ENCODE results near the gene KHNYN. TPM values are rescaled to one million over a fixed set of nuclear protein-coding genes. Genes with fewer than 3 reads are reported as not detected.
A peak's percentile ranks its signal among the peaks of the same experiment; 100 is the strongest.

The KHNYN gene
- total and polyA plus RNA-seq, 2 of the 8 experiments (the other 6 are each of a cell fraction or from before 2014, with no cell fraction given), result 7.6 to 22.3 TPM

GRCh38 chr14:24430143-24430681, 458 bp downstream of the KHNYN start:
- Histone ChIP-seq H4K91ac (replicated peaks; ENCODE audit: insufficient read length, low read length) (no peak overlapping the region), H2BK20ac (ENCODE audit: low read length) (no peak overlapping the region), H3K23me2 (ENCODE audit: low read depth, low read length) (peaks cover 5% of the 10 kb centered on the region; the same call in 1 of the 2 replicates), H3K9ac (replicated peaks in 1 of 4; ENCODE audit: extremely low read depth in 1 of 4, low read depth in 3 of 4, low read length in 3 of 4) (peak overlapping the region; percentile 12 to 84 (median 29); a peak in 5 of 7 replicates), H3K23ac (ENCODE audit: insufficient read length) (no peak overlapping the region), H2BK15ac (ENCODE audit: low read length) (no peak overlapping the region), H3K27me3 (replicated peaks in 1 of 4; ENCODE audit: control insufficient read depth in 3 of 4, extremely low read depth in 1 of 4, insufficient read depth in 3 of 4, low read length in 3 of 4) (peaks cover 0 to 17% (median 1%) of the 10 kb centered on the region in 4 experiments; a peak in 3 of 7 replicates), H2AK5ac (ENCODE audit: low read depth, low read length) (no peak overlapping the region), H3K56ac (replicated peaks; ENCODE audit: insufficient read length, low read depth, low read length) (no peak overlapping the region), H4K5ac (ENCODE audit: insufficient read length, low read depth, low read length) (no peak overlapping the region), H4K20me1 (replicated peaks in 1 of 2; ENCODE audit: control insufficient read depth in 1 of 2, insufficient read depth in 2 of 2, low read length in 2 of 2) (peaks cover 0 to 3% of the 10 kb centered on the region in 2 experiments), H3K14ac (ENCODE audit: insufficient read length) (no peak overlapping the region), H2BK5ac (ENCODE audit: low read depth, low read length) (0 out of 2 replicates have a peak overlapping the region, but pooled peaks have one; percentile 15), H3K4me1 (replicated peaks in 1 of 4; ENCODE audit: control insufficient read depth in 3 of 4, insufficient read depth in 4 of 4, low read length in 3 of 4) (peaks cover 6 to 21% (median 15%) of the 10 kb centered on the region in 4 experiments), H3K18ac (ENCODE audit: extremely low read depth, low read length) (no peak overlapping the region), H3K4me3 (ENCODE audit: extremely low read depth in 1 of 4, insufficient read depth in 2 of 4, low read depth in 3 of 4, low read length in 4 of 4) (peak overlapping the region; percentile 52 to 76 (median 72)), H3K79me1 (ENCODE audit: low read depth, low read length) (no peaks in the 10 kb centered on the region), H3K79me2 (ENCODE audit: control insufficient read depth in 1 of 2, insufficient read depth in 2 of 2, low read length in 2 of 2) (no peaks in the 10 kb centered on the region), H2BK12ac (ENCODE audit: low read depth, low read length) (peak overlapping the region; percentile 53; the same call in 1 of the 2 replicates), H2AFZ (ENCODE audit: low read length) (no peak overlapping the region), H3K4me2 (ENCODE audit: insufficient read depth in 1 of 2, low read depth in 2 of 2, low read length in 2 of 2) (peak overlapping the region; percentile 85 to 89), H2BK120ac (replicated peaks; ENCODE audit: low read depth, low read length) (no peak overlapping the region), H3K9me3 (ENCODE audit: insufficient read depth in 2 of 2, low read depth in 1 of 2, low read length in 1 of 2) (no peaks in the 10 kb centered on the region), H3K4ac (replicated peaks; ENCODE audit: insufficient read length, low read depth, low read length) (no peak overlapping the region), H3K36me3 (ENCODE audit: control insufficient read depth in 2 of 4, insufficient read depth in 4 of 4, low read length in 3 of 4) (0 out of 8 replicates have a peak, but pooled peaks cover 0 to 4% (median 0%) of the 10 kb centered on the region in 4 experiments), H4K8ac (ENCODE audit: extremely low read depth, insufficient read depth, low read length) (no peak overlapping the region; the same call in 1 of the 2 replicates), H3K27ac (ENCODE audit: low read depth, low read length) (peak overlapping the region; percentile 54; the same call in 1 of the 2 replicates)
- 2% methylated on average over 26 of the region's 28 CpGs; no CpG with 5 or more reads in 1 of the 2 experiments for WGBS, 2 experiments (ENCODE audit: extremely low coverage in 1 of 2, insufficient coverage in 1 of 2, insufficient read length in 1 of 2, insufficient replicate concordance in 2 of 2, low coverage in 1 of 2, low lambda C conversion rate in 2 of 2, missing lambda C conversion rate in 1 of 2)
- TF ChIP-seq ASH2L (IDR thresholded peaks at IDR 0.05; ENCODE audit: low read length) (peak; percentile 49), YY1 (IDR thresholded peaks at IDR 0.05; ENCODE audit: low read depth, low read length) (0 out of 2 replicates have a peak, but pooled peaks have one; percentile 4), TAF1 (IDR thresholded peaks at IDR 0.05; ENCODE audit: low read depth, low read length) (0 out of 2 replicates have a peak, but pooled peaks have one; percentile 21), JUN (IDR thresholded peaks at IDR 0.05; ENCODE audit: low read depth, low read length) (no peak), BACH1 (IDR thresholded peaks at IDR 0.05; ENCODE audit: low read length) (no peak), ATF2 (IDR thresholded peaks at IDR 0.05; ENCODE audit: low read length) (no peak), POLR2A (IDR thresholded peaks at IDR 0.05; ENCODE audit: control extremely low read depth in 1 of 2, low read depth in 2 of 2, low read length in 2 of 2) (peak in 1 of 2 experiments; percentile 67; a peak in 2 of 3 replicates)
- FAIRE-seq (no peak), DNase-seq (ENCODE audit: low read depth in 1 of 2, low spot score in 2 of 2) (peak in 1 of 2 experiments; percentile 82)
- POLR2A ChIA-PET (ENCODE audit: partially characterized antibody), result interaction anchor here (0.6 to 5.4 kb wide), 22 partner anchors 12 to 289 kb away, joined by 3 to 46 read pairs (median 5); partner anchors contain the start of genes ADCY4, EMC9, NFATC4 and NYNRIN
- CTCF ChIA-PET (ENCODE audit: partially characterized antibody), result interaction anchor here (1.4 to 21.3 kb wide), 19 partner anchors 10 to 150 kb away, joined by 3 to 664 read pairs (median 21); partner anchors contain the start of genes ADCY4, CIDEB, DHRS1 and NFATC4
